COLO668 (cell line): ENCODE measurements around the gene LRP1.

Experiments used
- DNase-seq: peaks from one replicate; lab custom pipeline; 2025; ENCODE audit not compliant: unreplicated experiment; lab: John Stamatoyannopoulos, UW

LRP1 gene

GRCh38 chr12:57190037-57190436 is 61.8 kb downstream of the LRP1 start:
- no peak for DNase-seq

- no peak for DNase-seq
Measured at GRCh38 chr12:57190821-57191220, 62.5 kb downstream of the LRP1 start.

GRCh38 chr12:57191410-57191809 is 63.1 kb downstream of the LRP1 start:
- DNase-seq = no peak

DNA sequence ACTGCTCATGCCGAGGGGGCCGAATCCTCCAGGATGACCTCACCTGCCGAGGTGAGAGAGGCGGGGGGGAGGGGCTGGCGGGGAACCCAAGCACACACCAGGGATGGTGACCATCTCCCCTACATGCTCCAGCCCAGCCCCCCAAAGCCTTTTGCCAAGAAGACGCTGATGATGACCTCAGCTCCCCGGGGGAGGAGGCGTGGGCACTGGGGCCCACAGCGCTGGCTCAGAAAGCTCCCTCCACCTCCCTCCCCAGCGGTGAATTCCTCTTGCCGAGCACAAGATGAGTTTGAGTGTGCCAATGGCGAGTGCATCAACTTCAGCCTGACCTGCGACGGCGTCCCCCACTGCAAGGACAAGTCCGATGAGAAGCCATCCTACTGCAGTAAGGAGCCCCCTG is 64.6 kb downstream of the LRP1 start:
- DNase-seq = peak; percentile 50

GRCh38 chr12:57193706-57194245 is 65.5 kb downstream of the LRP1 start:
- DNase-seq = peak; percentile 33

- DNase-seq = peak; percentile 45
Measured at GRCh38 chr12:57194253-57194652, 66.0 kb downstream of the LRP1 start.

GRCh38 chr12:57195186-57195585 is 66.9 kb downstream of the LRP1 start:
- DNase-seq = no peak

- DNase-seq = no peak
Measured at GRCh38 chr12:57195611-57196371, 67.5 kb downstream of the LRP1 start.

DNA sequence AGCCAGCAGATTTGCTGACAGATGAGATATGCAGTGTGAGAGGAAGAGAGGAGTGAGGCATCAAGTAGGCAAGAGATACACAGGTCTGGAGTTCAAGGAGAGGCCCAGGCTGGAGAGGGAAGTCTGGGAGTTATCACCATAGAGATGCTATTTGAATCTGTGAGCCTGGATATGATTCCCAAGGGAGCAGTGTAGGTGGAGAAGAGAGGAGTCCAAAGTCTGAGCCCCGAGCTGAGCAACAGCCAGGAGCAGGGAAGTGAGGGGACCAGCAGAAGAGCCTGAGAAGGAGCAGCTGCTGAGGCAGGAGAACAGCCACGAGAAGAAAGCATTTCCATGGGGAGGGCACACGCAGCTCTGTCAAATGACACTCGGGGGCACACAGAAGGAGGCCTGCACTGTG is 68.2 kb downstream of the LRP1 start:
- DNase-seq = no peak

GRCh38 chr12:57196956-57197355 is 68.7 kb downstream of the LRP1 start:
- no peak for DNase-seq

- no peak for DNase-seq
Measured at GRCh38 chr12:57198329-57198728, 70.0 kb downstream of the LRP1 start.

DNA sequence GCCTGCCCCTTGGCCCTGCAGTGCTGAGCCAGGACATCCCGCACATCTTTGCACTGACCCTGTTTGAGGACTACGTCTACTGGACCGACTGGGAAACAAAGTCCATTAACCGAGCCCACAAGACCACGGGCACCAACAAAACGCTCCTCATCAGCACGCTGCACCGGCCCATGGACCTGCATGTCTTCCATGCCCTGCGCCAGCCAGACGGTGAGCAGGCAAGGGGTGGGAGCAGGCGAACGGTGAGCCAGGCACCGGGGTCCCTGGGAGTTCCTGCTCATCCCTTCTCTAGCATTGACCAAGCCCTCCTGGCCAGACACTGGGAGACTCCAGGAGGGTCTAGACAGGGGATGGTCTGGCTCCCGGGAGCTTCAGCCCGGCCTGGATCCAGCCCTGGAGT is 70.9 kb downstream of the LRP1 start:
- no peak for DNase-seq

GRCh38 chr12:57200497-57200896 is 72.2 kb downstream of the LRP1 start:
- DNase-seq = no peak

DNA sequence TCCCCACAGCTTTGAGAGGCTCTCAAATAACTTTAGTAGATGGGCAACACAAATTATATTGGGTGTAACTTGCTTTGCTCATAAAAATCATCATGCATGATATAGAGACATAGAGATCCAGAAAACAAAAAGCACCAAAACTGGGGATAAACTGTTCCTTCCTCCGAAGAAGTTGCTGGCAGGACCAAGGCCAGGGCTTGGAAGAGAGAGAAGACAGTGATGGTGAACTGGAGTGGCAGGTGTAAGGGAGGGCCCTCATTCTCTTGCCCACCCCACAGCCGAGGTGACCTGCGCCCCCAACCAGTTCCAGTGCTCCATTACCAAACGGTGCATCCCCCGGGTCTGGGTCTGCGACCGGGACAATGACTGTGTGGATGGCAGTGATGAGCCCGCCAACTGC is 72.9 kb downstream of the LRP1 start:
- DNase-seq = no peak

GRCh38 chr12:57201631-57202030 is 73.3 kb downstream of the LRP1 start:
- no peak for DNase-seq

GRCh38 chr12:57202321-57202720 is 74.0 kb downstream of the LRP1 start:
- DNase-seq = no peak

- DNase-seq = no peak
Measured at GRCh38 chr12:57203201-57203600, 74.9 kb downstream of the LRP1 start.

DNA sequence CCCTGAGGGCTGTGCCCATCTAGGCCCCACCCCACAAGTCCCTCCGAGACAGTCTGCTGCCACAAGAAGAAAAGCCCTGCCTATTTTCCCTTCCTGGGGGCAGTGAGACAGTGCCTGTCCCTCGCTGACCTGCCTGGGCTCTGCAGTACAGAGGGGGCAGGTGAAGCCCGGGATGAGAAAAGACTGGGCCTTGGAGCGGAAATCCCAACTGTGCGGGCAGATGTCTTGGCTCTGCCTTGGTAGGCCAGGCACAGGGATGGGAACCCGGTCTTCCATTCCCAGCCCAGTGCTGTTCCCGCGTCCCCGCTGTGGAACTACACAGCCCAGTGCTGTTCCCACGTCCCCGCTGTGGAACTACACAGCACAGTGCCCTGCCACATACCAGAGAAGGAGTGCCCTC is 75.5 kb downstream of the LRP1 start:
- DNase-seq = no peak

- no peak for DNase-seq
Measured at GRCh38 chr12:57204454-57204853, 76.2 kb downstream of the LRP1 start.

DNA sequence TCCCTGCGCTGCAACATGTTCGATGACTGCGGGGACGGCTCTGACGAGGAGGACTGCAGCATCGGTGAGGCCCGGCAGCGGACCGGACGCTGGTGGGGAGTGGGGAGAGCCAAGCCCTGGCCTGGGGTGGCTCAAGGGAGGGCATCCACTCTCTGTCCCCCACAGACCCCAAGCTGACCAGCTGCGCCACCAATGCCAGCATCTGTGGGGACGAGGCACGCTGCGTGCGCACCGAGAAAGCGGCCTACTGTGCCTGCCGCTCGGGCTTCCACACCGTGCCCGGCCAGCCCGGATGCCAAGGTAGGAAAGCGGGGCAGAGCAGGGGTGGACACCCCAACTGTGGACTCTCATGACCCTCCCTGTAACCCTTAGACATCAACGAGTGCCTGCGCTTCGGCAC is 76.9 kb downstream of the LRP1 start:
- no peak for DNase-seq

DNA sequence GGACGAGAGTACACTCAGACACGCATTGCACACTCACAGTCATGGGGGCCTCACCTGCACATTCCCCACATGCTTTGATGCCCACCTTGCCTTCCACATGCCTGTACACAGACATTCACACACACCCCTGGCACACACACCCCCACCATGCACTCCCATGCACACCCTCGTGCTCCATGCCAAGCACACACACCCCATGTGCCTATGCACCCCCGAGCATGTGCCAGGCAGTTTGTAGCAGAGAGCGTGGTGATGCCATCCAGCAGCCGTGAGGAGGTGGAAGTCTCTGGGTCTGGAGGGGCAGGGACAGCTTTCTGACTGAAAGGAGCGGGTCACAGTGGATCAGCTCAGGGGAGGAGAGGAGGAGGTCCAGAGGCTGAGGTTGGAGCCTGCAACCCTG is 77.6 kb downstream of the LRP1 start:
- DNase-seq = no peak

GRCh38 chr12:57207731-57208630 is 79.7 kb downstream of the LRP1 start:
- no peak for DNase-seq
